Measurements from ENCODE around the gene IDH3G.

DNA sequence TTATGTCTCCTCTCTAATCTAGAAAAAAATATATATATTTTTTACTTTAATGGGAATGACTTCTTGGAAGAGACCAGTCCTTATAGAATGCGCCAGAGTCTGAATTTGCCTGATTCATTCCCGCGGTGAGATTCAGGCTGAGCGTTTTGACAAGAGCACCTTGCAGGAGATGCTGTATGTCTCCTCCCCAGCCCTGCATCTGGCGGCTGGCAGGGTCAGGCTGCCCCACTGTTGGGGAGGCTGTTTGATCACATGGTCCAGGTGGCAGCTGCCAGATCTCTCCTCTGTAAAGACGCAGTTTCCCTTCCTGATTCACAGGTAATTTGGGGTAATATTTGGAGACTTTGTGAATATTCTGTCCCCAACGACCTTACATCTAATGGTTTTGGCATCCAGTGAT is 26.4 kb upstream of the IDH3G start:
- TF ChIP-seq, protein P1, sequence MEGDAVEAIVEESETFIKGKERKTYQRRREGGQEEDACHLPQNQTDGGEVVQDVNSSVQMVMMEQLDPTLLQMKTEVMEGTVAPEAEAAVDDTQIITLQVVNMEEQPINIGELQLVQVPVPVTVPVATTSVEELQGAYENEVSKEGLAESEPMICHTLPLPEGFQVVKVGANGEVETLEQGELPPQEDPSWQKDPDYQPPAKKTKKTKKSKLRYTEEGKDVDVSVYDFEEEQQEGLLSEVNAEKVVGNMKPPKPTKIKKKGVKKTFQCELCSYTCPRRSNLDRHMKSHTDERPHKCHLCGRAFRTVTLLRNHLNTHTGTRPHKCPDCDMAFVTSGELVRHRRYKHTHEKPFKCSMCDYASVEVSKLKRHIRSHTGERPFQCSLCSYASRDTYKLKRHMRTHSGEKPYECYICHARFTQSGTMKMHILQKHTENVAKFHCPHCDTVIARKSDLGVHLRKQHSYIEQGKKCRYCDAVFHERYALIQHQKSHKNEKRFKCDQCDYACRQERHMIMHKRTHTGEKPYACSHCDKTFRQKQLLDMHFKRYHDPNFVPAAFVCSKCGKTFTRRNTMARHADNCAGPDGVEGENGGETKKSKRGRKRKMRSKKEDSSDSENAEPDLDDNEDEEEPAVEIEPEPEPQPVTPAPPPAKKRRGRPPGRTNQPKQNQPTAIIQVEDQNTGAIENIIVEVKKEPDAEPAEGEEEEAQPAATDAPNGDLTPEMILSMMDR (IDR thresholded peaks at IDR 0.05 in 4 of 5, conservative IDR thresholded peaks at IDR 0.05 in 1 of 5): no peak
- no peak for TF ChIP-seq POLR2A (IDR thresholded peaks at IDR 0.05)
